HepG2 (cell line): ENCODE measurements around the gene SAPCD1. TPM values are rescaled to one million over a fixed set of nuclear protein-coding genes. Genes with fewer than 3 reads are reported as not detected.

Experiments used
- ARID2 ChIP-seq: sonication (generic); formaldehyde crosslinking; IDR thresholded peaks from 2 replicates; pipeline ENCODE4 v1.8.1; 2022; ENCODE audit warnings: mild to moderate bottlenecking, missing genetic modification reagents, borderline replicate concordance
- CCDC6 ChIP-seq: sonication (generic); formaldehyde crosslinking; IDR thresholded peaks from 2 replicates; pipeline ENCODE4 v1.8.1; 2022; ENCODE audit warnings: mild to moderate bottlenecking, missing genetic modification reagents, moderate library complexity
- CHD2 ChIP-seq: IDR thresholded peaks from 2 replicates; pipeline ENCODE4 v1.6.1; 2011; ENCODE audit warnings: low read depth, low read length, improper control_type of control experiment
- CHD4 ChIP-seq: fragments of 200-600 bp; sonication (generic); IDR thresholded peaks from 2 replicates; pipeline ENCODE4 v1.7.0; 2017; ENCODE audit warnings: mild to moderate bottlenecking, low read length, borderline replicate concordance
- FOXO1 ChIP-seq: sonication (generic); formaldehyde crosslinking; IDR thresholded peaks from 2 replicates; pipeline ENCODE4 v1.4.0; 2020; ENCODE audit warnings: missing genetic modification reagents
- JUND ChIP-seq: sonication (generic); formaldehyde crosslinking; IDR thresholded peaks from 2 replicates; pipeline ENCODE4 v1.8.0; 2022; ENCODE audit warnings: mild to moderate bottlenecking, missing genetic modification reagents
- NCOA5 ChIP-seq: sonication (generic); formaldehyde crosslinking; IDR thresholded peaks from 2 replicates; pipeline ENCODE4 v1.4.0; 2020; ENCODE audit warnings: missing genetic modification reagents
- NFIB ChIP-seq: sonication (generic); formaldehyde crosslinking; IDR thresholded peaks from 2 replicates; pipeline ENCODE4 v1.9.0; 2021; ENCODE audit warnings: missing genetic modification reagents, mild to moderate bottlenecking, borderline replicate concordance
- PAX8 ChIP-seq: sonication (generic); formaldehyde crosslinking; IDR thresholded peaks from 2 replicates; pipeline ENCODE4 v1.8.0; 2022; ENCODE audit warnings: mild to moderate bottlenecking, missing genetic modification reagents, borderline replicate concordance
- RARG ChIP-seq: sonication (generic); formaldehyde crosslinking; IDR thresholded peaks from 2 replicates; pipeline ENCODE4 v1.4.0; 2020; ENCODE audit warnings: low read depth, mild to moderate bottlenecking, missing genetic modification reagents
- RBFOX2 ChIP-seq: fragments of 200-400 bp; formaldehyde crosslinking; IDR thresholded peaks from 2 replicates; pipeline ENCODE4 v1.6.1; 2017; ENCODE audit warnings: low read depth, mild to moderate bottlenecking, low read length
- SUZ12 ChIP-seq: fragments of 150-350 bp; IDR thresholded peaks from 2 replicates; pipeline ENCODE4 v1.6.1; 2014; ENCODE audit warnings: low read depth, low read length
- TBX2 ChIP-seq: sonication (generic); formaldehyde crosslinking; IDR thresholded peaks from 2 replicates; pipeline ENCODE4 v1.5.0; 2020; ENCODE audit warnings: missing genetic modification reagents, mild to moderate bottlenecking, borderline replicate concordance
- ZNF33B ChIP-seq: sonication (generic); formaldehyde crosslinking; IDR thresholded peaks from 2 replicates; pipeline ENCODE4 v1.5.1; 2020; ENCODE audit warnings: mild to moderate bottlenecking, missing genetic modification reagents
- ZNF556 ChIP-seq: sonication (generic); formaldehyde crosslinking; IDR thresholded peaks from 2 replicates; pipeline ENCODE4 v1.4.0; 2020; ENCODE audit warnings: mild to moderate bottlenecking, missing genetic modification reagents, borderline replicate concordance
- ZNF678 ChIP-seq: sonication (generic); formaldehyde crosslinking; IDR thresholded peaks from 2 replicates; pipeline ENCODE4 v1.4.0; 2020; ENCODE audit warnings: mild to moderate bottlenecking, missing genetic modification reagents
- ZNF766 ChIP-seq: sonication (generic); formaldehyde crosslinking; IDR thresholded peaks from 2 replicates; pipeline ENCODE4 v1.5.0; 2020; ENCODE audit warnings: missing genetic modification reagents, borderline replicate concordance
- polyA plus RNA-seq, 8 experiments: library from polyadenylated mRNA; depleted of rRNA in 3 of 8; stranded (reverse) in 7 of 8; unstranded in 1 of 8; fragments of >200 nt; fragmentation: Illumina TruSeq in 4 of 8; extraction: Trizol in 4 of 8; gene quantifications; 2 replicates each; pipeline versions ENCODE4 v1.2.1 to v1.2.3, GENCODE V29; 2011 to 2016; ENCODE audit warnings: low read depth in 4 of 8, missing spikeins in 1 of 8, mixed read lengths in 1 of 8; ENCODE audit not compliant: insufficient read depth in 1 of 8
- total RNA-seq, 5 experiments: library from RNA; depleted of rRNA; stranded (reverse); fragments of >200 nt; fragmentation: Illumina TruSeq; extraction: Trizol; gene quantifications; 2 replicates each; pipeline ENCODE4 v1.2.3, GENCODE V29; 2016; ENCODE audit warnings: low read depth in 1 of 5
- TF ChIP-seq, protein P1 (sequence below): conservative IDR thresholded peaks from 2 replicates; pipeline ENCODE4 v1.6.1; 2018; ENCODE audit warnings: missing genetic modification reagents
- TF ChIP-seq, protein P2 (sequence below): sonication (generic); formaldehyde crosslinking; IDR thresholded peaks from 2 replicates; pipeline ENCODE4 v1.4.0; 2020; ENCODE audit warnings: missing genetic modification reagents
- TF ChIP-seq, protein P3 (sequence below): sonication (generic); formaldehyde crosslinking; IDR thresholded peaks from 2 replicates; pipeline ENCODE4 v1.4.0; 2020; ENCODE audit warnings: missing genetic modification reagents; ENCODE audit errors: not compliant biosample characterization
- TF ChIP-seq, protein P4 (sequence below): IDR thresholded peaks from 2 replicates; pipeline ENCODE4 v1.6.1; 2018; ENCODE audit warnings: missing genetic modification reagents
- TF ChIP-seq, protein P5 (sequence below): sonication (generic); formaldehyde crosslinking; IDR thresholded peaks from 2 replicates; pipeline ENCODE4 v1.8.1; 2023; ENCODE audit warnings: missing genetic modification reagents, mild to moderate bottlenecking, borderline replicate concordance
- TF ChIP-seq, protein P6 (sequence below): sonication (generic); formaldehyde crosslinking; IDR thresholded peaks from 2 replicates; pipeline ENCODE4 v1.4.0; 2020; ENCODE audit warnings: mild to moderate bottlenecking, missing genetic modification reagents
- TF ChIP-seq, protein P7 (sequence below): sonication (generic); formaldehyde crosslinking; IDR thresholded peaks from 2 replicates; pipeline ENCODE4 v1.4.0; 2020; ENCODE audit warnings: missing genetic modification reagents

The SAPCD1 gene
- total and polyA plus RNA-seq, 2 of the 13 experiments (the other 11 are each of a cell fraction or from before 2014, with no cell fraction given), result 2.5 to 3.9 TPM

DNA sequence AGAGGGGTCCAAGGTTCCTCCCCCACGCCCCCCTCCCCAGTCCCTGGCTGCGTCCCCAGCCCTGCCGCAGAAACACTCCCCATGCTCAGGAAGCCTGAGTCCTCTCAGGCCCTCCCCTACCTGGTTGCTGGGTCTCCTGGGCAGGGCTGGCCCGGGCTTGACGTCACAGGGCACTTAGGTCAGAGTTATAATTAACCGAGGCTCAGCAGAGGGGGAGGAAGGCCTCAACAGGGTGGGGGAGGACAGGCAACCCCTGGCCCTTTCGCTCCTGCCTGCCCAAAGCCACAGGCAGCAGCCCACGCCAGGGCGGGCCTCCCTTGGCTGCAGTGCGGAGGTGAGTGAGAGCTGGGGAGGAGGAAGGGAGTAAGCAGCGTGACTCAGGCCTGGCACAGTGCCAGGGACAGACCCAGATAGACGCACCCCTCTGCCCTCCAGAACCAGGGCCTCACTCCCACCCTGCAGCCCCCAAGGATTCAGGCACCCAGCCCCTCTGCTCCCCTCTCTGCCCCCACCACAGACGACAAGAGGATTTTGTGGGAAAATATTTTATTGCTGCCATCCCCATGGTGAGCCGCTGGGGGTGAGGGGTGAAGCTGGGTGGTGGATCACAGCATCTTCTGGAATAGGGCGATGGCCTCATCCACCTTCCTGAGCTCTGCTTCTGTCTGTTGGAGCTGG lies 14.7 kb downstream of the SAPCD1 start, which contains the start of gene VWA7 (continued):
- TF ChIP-seq, protein P1, sequence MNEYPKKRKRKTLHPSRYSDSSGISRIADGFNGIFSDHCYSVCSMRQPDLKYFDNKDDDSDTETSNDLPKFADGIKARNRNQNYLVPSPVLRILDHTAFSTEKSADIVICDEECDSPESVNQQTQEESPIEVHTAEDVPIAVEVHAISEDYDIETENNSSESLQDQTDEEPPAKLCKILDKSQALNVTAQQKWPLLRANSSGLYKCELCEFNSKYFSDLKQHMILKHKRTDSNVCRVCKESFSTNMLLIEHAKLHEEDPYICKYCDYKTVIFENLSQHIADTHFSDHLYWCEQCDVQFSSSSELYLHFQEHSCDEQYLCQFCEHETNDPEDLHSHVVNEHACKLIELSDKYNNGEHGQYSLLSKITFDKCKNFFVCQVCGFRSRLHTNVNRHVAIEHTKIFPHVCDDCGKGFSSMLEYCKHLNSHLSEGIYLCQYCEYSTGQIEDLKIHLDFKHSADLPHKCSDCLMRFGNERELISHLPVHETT (CRISPR knock-in tag), result 0 out of 2 replicates have a peak, but pooled peaks have one; percentile 45
- TF ChIP-seq ZNF766 (CRISPR knock-in tag) (no peak), ARID2 (CRISPR knock-in tag) (no peak), ZNF556 (CRISPR knock-in tag) (no peak), CCDC6 (CRISPR knock-in tag) (0 out of 2 replicates have a peak, but pooled peaks have one; percentile 54), FOXO1 (CRISPR knock-in tag) (peak; percentile 63), NFIB (CRISPR knock-in tag) (no peak), TBX2 (CRISPR knock-in tag) (peak; percentile 84), PAX8 (CRISPR knock-in tag) (no peak), JUND (CRISPR knock-in tag) (peak; percentile 68; the same call in 1 of the 2 replicates), ZNF678 (CRISPR knock-in tag) (no peak), CHD2 (0 out of 2 replicates have a peak, but pooled peaks have one; percentile 11), ZNF33B (CRISPR knock-in tag) (no peak), RARG (CRISPR knock-in tag) (no peak), NCOA5 (CRISPR knock-in tag) (no peak), RBFOX2 (peak; percentile 68), CHD4 (no peak; the same call in 1 of the 2 replicates), SUZ12 (no peak)
- TF ChIP-seq, protein P2, sequence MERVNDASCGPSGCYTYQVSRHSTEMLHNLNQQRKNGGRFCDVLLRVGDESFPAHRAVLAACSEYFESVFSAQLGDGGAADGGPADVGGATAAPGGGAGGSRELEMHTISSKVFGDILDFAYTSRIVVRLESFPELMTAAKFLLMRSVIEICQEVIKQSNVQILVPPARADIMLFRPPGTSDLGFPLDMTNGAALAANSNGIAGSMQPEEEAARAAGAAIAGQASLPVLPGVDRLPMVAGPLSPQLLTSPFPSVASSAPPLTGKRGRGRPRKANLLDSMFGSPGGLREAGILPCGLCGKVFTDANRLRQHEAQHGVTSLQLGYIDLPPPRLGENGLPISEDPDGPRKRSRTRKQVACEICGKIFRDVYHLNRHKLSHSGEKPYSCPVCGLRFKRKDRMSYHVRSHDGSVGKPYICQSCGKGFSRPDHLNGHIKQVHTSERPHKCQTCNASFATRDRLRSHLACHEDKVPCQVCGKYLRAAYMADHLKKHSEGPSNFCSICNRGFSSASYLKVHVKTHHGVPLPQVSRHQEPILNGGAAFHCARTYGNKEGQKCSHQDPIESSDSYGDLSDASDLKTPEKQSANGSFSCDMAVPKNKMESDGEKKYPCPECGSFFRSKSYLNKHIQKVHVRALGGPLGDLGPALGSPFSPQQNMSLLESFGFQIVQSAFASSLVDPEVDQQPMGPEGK, result peak; percentile 92
- TF ChIP-seq, protein P3, sequence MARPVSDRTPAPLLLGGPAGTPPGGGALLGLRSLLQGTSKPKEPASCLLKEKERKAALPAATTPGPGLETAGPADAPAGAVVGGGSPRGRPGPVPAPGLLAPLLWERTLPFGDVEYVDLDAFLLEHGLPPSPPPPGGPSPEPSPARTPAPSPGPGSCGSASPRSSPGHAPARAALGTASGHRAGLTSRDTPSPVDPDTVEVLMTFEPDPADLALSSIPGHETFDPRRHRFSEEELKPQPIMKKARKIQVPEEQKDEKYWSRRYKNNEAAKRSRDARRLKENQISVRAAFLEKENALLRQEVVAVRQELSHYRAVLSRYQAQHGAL (CRISPR knock-in tag), result no peak
- TF ChIP-seq, protein P4, sequence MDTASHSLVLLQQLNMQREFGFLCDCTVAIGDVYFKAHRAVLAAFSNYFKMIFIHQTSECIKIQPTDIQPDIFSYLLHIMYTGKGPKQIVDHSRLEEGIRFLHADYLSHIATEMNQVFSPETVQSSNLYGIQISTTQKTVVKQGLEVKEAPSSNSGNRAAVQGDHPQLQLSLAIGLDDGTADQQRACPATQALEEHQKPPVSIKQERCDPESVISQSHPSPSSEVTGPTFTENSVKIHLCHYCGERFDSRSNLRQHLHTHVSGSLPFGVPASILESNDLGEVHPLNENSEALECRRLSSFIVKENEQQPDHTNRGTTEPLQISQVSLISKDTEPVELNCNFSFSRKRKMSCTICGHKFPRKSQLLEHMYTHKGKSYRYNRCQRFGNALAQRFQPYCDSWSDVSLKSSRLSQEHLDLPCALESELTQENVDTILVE (CRISPR knock-in tag), result peak; percentile 50; the same call in 1 of the 2 replicates
- TF ChIP-seq, protein P5, sequence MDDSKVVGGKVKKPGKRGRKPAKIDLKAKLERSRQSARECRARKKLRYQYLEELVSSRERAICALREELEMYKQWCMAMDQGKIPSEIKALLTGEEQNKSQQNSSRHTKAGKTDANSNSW (CRISPR knock-in tag), result no peak
- TF ChIP-seq, protein P6, sequence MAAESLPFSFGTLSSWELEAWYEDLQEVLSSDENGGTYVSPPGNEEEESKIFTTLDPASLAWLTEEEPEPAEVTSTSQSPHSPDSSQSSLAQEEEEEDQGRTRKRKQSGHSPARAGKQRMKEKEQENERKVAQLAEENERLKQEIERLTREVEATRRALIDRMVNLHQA (CRISPR knock-in tag), result peak; percentile 70; the same call in 1 of the 2 replicates
- TF ChIP-seq, protein P7, sequence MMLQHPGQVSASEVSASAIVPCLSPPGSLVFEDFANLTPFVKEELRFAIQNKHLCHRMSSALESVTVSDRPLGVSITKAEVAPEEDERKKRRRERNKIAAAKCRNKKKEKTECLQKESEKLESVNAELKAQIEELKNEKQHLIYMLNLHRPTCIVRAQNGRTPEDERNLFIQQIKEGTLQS (CRISPR knock-in tag), result peak; percentile 80
